SK-N-MC (cell line): ENCODE results near the gene USP33.

Source experiments
- EZH2 ChIP-seq: fragments of 200-600 bp; sonication (generic); IDR thresholded peaks from one replicate; pipeline ENCODE4 v1.6.1; 2017; ENCODE audit warnings: antibody characterized with exemption
- POLR2AphosphoS5 ChIP-seq: IDR thresholded peaks from 2 replicates; pipeline ENCODE4 v1.6.1; 2012; ENCODE audit warnings: mild to moderate bottlenecking, low read depth, low read length, borderline replicate concordance

DNA sequence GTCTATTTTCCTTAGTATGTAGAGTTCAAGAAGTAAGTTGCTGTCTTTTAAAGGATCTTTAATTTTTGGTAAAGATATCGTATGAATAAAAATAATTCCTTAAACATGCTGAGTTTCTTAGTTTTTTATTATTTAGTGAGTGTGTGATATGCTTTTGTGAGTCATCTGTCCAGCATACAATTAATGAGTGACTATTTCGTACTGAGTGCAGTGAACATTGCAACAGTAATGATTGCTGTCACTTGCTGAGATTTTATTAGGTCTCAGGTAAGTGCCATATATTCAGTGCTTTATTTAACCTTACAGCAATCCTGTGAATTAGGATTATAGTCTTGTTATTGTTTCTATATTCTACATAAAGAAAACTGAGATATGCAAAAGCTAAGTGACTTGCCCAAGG lies 42.4 kb upstream of the USP33 start:
- TF ChIP-seq EZH2 (no peak), POLR2AphosphoS5 (no peak)
